ENCODE data around the gene ZNF516.

GRCh38 chr18:76421685-76422078, 73.4 kb downstream of the ZNF516 start:
- TF ChIP-seq POLR2AphosphoS5 (IDR thresholded peaks at IDR 0.05; ENCODE audit: low read depth, low read length) (no peak), SIN3A (IDR thresholded peaks at IDR 0.05; ENCODE audit: borderline replicate concordance, insufficient read depth, low read length) (no peak), REST (IDR thresholded peaks at IDR 0.05; ENCODE audit: insufficient read depth in 1 of 2, low read depth in 2 of 2, low read length in 2 of 2) (no peak), TAF1 (IDR thresholded peaks at IDR 0.05; ENCODE audit: borderline replicate concordance, insufficient read depth, low read length) (no peak)
